HG02798 (cell line): Measurements from ENCODE around the gene ARFIP1.

Source experiments
- ATAC-seq: cut with Tn5 transposase; IDR thresholded peaks from one replicate; pipeline ENCODE4 v1.9.1; 2021; ENCODE audit warnings: mild to moderate bottlenecking; ENCODE audit not compliant: unreplicated experiment, poor library complexity

Gene ARFIP1

DNA sequence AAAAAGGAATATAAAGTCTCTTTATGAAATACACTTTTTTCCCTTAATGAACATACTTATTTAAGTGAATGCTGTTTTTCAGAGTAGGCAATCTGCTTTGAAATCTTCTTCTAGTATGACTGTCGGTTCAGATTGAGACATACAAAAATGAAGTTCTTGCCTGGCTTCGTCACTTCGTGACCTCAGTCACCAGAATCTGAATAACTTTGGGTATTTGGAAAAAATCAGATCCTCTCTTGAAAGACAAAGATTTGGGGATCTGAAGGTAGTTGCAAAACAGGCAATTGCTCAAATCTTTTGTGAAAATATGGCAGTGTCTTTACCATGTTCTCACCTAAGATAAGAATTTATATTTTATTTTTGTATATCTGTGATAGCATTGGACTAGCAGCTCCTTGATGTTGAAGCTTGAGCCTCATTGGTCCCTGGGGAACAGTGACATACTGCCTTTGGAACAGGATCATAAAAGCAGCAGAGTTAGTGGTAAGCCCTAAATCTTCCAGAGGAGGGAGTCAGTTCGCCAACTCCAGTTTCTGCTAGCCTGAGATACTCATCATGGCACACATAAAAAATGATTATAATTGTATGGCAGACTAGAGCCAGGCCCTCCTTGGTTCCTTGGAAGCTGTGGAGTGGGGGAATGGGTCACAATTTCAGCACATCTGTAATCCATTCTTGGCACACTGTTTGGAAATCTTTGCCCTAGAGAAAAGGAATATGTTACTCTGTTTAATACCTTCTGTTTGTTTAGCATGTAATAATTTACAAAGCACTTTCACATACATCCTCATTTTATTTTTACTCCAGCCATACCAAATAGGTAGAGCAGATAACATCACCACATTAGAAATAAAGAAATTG, 5.0 kb downstream of the ARFIP1 start:
- no peak for ATAC-seq

DNA sequence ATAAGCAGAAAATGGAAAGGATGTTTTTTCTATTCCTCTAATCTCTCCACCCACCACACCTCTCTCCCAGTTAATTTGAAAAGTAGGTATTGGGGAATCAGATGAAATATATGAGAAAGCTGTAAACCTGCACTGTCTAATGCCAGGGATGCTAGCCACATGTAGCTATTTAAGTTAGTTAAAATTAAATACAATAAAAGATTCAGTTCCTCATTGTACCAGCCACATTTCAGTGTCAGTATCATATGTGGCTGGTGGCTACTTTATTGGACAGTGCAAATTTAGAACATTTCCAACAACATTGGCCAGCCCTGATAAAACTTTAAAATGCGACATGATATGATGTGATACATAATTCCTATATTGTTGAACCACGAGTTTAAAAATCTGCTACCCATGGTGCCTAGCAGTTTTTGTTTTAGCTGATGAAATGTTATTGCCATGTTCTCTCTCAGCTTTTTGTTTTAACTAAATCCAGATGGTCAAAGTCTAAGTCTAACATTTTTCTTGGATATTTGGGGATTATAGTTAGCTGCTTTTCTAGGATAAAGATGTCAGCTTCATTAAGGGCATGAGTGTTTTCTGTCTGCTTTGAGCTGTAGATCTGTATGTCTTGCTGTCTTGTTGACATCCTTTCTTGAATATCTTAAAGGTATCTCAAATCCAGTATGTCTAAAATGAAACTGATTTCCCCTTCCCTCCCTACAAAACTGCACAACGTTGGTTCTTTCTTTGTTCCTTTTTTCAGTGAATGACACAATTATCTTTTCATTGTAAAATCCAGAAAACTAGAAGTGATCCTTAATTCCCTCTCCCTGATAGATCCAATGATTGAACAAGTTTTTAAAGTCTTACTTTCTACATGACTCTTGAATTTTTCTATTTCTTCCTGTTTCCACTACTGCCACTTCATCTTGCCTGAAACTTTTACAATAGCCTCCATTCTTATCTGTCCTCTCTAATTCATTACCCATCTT, 6.2 kb downstream of the ARFIP1 start:
- ATAC-seq, result no peak

DNA sequence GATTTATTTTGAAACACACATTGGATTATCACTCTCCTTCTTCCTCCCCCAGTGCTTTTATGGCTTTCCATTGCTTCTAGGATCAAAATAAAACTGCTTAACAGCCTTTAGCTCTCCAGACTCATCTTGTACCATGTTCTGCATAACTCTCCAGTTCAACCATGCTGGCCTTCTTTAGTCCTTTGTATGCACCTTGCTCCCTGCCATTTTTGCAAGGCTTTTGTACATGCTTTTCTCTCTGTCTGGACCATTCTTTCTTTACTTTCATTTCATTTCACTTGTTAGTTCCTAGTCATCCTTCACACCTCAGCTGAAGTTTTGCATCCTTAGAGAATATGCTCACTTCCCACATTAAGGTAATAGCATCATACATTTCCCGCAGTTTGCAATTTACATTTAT, 6.9 kb downstream of the ARFIP1 start:
- no peak for ATAC-seq

DNA sequence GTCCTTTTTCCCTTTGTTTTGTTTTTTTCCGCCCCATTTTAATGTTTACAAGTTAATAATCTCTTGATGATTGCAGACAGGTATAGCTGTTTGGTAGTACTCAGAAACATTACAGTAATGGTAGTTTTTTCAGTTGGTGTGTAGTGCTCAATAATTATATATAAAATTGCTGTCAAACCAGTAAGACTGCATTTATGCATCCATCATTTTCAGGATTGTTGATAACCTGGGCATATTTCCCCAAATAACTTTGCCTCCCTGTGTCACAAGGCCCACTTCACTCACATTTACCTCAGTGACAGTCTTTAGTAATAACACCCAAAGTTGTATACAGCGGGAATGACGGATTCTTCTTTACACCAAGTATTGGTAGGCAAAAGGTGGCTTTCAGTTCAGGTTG, 16.1 kb downstream of the ARFIP1 start:
- no peak for ATAC-seq

DNA sequence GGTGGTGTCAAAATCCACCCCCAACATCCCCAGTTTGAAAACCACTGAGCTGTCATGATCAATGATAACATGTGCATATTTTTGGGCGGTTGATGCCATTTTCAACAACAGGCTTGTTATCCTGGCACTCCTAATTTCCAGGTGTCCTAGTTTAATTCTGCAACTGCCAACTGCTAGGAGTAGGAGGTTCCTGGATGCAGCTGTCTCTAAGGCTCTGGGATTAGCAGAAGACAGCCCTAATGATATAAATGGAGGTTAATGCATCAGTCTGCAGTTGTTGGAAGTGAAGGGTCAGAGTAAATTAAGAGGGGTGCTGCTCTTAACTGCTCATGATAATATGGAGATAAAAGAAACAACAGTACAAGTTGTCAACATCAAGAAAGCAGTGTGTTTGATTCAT, 23.8 kb downstream of the ARFIP1 start:
- no peak for ATAC-seq

DNA sequence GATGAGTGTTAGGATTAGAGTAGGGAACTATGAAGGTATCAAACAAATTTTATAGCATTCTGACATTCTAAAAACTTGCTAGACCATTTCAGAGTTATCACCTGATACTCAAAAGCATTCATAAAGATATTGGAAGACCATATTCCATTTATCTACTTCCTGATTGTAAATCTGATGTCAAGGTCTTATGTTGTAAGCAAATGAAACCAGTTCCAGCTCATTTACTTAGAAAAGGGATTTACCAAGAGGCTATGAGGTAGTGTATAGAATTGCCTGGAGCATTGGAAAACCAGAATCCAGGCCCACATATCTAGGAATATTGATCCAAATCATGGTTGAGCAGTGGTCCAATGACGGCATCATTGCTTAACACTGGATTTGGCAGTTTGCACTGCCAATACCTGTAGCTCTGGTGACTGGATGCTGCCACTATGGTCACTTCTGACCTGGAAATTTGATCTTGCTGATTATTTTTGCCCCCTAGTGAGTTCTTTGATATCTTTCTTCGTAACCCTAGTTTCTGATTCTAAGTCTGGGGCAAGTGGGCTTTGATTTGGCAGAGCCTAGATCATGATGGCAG, 25.4 kb downstream of the ARFIP1 start:
- ATAC-seq, result no peak

DNA sequence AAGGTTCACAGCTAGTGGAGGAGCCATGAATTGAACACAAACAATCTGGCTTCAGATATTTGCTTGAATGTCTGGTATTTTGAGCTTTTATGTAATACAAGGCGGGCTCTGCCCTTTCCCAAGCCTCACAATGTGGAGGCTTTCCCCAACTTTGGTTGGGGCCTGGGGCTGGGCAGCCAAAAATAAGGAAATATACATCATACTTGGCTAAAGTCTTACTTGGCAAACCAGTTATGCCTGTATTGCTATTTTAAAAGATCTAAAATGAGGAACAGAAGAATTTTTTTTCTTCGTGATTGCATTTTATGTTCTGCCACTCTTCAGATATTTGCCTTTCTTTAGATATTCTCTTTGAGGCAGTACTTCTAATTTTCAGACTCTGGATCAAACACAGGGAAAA, 26.1 kb downstream of the ARFIP1 start:
- ATAC-seq, result no peak

DNA sequence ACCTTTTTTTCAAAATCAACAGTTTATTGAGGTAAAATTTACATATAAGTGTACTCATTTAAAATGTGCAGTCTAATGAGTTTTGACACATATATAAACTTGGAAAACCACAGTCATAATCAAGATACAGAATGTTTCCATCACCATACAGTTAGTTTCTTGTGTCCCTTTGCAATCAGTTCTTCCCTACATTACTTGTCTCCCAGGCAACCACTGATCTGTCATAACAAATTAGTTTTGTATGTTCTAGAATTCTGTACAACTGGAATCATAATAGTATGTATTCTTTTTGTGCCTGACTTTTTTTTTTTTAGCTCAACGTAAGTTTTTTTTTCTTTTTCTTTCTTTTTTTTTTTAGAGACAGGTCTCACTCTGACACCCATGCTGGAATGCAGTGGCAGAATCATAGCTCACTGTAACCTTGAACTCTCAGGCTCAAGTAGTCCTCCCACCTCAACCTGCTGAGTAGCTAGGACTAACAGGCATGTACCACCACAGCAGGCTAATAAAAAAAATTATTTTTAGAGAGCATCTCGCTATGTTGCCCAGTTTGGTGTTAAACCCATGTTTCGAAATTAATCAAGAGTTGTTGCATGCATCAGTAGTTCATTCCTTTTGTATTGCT, 26.9 kb downstream of the ARFIP1 start:
- no peak for ATAC-seq

DNA sequence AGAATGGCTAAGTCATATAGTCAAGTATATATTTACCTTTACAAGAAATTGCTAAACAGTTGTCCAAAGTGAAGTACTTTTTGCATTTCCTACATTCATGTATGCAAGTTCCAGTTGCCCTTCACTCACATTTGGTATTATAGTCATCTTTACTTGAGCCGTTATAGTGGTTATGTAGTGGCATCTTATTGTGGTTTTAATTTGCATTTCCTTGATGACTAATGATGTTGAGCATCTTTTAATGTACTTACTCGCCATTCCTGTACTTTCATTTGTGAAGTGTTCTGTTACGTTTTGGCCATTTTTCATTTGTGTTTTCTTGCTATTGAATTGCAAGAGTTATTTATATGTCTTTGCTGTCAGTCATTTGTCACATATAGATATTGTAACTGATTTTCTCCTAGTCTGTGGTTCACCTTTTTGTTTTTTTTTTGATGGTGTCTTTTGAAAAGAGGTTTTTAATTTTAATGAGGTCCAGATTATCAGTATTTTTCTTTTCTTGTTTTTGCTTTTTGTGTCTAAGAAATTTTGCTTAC, 27.6 kb downstream of the ARFIP1 start:
- no peak for ATAC-seq

DNA sequence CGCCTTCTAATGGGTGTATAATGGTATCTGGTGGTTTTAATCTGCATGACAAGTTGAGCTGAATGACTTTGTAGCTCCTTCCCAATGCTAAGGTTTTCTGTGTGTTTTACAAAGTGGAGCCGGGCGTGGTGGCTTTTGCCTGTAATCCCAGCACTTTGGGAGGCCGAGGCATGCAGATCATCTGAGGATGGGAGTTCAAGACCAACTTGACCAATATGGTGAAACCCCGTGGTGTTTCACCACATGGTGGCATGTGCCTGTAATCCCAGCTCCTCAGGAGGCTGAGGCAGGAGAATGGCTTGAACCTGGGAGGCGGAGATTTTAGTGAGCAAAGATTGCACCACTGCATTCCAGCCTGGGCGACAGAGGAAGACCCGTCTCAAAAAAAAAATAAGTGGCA, 28.9 kb downstream of the ARFIP1 start:
- ATAC-seq, result no peak

DNA sequence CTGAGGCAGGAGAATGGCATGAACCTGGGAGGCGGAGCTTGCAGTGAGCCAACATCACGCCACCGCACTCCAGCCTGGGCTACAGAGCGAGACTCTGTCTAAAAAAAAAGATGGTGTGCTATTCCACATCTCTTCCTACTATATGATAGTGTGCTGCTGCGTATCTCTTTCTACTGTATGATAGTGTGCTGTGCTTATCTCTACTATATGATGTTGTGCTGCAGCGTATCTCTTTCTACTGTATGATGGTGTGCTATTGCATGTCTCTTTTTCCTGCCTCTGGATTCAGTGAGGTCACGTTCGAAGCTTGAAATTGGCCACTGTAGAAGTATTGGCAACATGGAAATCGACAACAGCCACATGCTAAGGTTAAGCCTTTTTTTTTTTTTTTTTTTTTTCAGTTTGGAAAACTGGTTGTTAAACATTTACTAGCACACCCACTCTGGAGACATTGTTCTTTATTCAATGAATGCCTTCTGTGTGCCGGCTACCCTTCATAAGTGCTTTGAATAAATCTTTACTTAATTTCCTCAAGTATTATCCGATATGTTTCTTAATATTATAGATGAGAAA, 31.0 kb downstream of the ARFIP1 start:
- no peak for ATAC-seq

DNA sequence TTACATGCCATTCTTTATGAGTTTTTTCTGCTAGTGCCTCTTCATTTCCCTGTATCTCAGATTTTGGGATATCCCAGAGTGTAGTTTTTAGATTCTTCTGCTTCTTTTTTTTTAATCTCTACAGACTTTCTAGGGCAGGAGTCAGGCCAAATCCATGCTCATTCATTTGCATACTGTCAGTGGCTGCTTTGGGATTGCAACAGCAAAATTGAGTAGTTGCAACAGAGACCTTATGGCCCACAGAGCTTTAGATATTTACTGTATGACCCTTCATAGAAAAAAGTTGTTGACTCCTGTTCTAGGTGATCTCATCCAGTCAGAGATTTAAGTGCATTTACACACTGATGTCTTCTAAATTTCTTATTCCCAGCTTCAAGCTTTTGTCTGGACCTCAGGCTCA, 35.3 kb downstream of the ARFIP1 start:
- ATAC-seq, result no peak

DNA sequence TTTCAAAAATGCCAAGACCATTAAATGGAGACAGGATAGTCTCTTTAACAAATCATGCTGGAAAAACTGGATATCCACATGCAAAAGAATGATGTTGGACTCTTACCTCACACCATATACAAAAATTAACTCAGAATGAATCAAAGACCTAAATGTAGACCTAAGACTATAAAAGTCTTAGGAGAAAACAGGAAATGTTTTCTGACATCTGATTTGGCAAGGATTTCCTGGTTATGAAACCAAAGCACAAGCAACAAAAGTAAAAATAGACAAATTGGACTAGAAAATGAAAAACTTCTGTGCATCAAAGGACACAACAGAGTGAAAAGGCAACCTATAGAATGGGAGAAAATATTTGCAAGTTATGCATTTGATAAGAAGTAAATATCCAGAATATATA, 37.6 kb downstream of the ARFIP1 start:
- ATAC-seq, result no peak

DNA sequence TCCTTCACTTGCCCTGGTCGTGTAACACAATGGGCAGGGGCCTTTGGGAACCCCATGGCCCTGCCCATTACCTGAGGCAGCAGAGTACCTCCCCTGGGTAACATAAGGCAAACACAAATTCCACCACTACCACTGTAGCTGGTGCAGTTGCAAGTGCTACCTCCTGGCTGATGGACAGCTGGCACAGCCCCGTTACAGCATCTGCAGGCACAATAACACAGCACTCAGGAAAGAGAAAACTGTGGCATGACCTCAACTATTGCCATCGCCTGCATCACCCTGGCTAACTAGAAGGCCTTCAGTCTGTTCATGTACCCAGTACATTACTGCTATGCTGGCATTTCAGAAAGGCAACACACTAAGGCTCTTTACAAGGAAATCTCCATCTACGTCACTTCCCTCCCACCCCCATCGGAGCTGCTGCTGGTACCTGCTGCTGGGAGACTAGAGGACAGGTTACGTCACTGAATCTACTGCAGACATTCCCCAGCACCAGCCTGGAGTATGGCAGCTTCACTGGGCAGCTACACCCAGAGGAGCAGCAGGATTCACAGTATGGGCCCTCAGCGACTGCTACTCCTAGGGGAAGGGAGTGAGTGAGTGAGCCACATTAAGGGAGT, 39.4 kb downstream of the ARFIP1 start:
- ATAC-seq, result no peak

DNA sequence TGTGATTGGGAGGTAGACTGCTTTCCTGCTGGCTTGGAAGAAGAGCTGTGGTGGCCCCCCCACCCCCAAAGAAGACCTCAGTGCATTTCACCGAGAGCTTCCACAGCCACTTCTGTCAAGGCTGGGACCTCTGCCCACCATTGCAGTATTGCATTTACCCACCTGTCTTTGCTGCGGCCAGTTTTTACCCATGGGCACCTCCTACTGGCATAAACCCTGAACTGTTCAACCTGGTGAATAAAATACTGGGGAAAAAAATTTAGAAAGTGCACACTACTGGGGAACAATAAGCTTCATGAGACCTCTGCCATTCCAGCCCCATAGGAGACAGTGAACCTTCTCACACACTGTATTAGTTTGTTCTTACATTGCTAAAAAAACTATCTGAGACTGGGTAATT, 40.3 kb downstream of the ARFIP1 start:
- ATAC-seq, result no peak

DNA sequence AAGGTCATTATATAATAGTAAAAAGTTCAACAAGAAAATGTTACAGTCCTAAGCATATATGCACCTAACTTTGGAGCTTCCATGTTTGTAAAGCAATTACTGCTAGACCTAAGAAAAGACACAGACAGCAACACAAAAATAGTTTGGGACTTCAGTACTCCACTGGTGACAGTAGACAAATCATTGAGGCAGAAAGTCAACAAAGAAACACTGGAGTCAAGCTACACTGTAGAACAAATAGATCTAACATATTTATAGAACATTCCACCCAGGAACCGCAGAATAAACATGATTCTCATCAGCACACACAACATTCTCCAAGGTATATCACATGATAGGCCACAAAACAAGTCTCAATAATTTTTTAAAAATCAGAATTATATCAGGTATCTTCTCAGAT, 42.6 kb downstream of the ARFIP1 start:
- ATAC-seq, result no peak

DNA sequence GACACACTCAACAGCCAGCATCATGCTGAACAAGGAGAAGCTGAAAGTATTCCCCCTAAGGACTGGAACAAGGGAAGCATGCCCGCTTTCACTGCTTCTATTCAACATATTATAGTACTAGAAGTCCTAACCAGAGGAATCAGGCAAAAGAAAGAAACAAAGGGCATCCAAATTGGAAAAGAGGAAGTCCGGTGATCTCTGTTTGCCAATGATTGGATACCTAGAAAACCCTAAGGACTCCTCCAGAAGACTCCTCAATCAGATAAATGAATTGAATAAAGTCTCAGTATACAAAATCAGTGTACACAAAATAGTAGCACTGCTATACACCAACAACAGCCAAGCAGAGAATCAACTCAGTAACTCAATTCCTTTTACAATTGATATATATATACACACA, 44.8 kb downstream of the ARFIP1 start:
- no peak for ATAC-seq

DNA sequence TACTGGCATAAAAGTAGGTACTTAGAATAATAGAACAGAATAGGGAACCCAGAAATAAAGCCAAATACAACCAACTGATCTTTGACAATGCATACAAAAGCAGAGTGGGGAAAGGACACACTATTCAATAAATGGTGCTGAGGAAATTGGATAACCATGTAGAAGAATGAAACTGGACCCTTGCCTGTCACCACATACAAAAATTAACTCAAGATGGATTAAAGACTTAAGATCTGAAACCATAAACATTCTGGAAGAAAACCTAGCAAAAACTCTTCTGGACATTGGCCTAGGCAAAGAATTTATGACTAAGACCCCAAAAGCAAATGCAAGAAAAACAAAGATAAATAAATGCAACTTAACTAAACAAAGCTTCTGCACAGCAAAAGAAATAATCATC, 45.6 kb downstream of the ARFIP1 start:
- no peak for ATAC-seq

DNA sequence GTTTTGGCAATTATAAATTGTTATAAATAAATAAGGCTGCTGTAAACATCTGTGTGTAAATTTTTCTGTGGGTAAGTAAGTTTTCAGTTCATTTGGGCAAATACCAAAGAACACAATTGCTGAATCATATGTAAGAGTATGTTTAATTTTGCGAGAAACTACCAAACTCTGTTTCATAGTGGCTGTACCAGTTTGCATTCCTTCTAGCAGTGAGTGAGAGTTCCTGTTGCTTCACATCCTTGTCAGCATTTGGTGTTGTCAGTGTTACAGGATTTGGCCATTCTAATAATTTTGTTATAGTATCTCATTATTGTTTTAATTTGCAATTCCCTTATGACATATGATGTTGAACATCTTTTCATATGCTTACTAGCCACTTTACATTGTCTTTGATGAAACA, 48.4 kb downstream of the ARFIP1 start:
- ATAC-seq, result no peak

DNA sequence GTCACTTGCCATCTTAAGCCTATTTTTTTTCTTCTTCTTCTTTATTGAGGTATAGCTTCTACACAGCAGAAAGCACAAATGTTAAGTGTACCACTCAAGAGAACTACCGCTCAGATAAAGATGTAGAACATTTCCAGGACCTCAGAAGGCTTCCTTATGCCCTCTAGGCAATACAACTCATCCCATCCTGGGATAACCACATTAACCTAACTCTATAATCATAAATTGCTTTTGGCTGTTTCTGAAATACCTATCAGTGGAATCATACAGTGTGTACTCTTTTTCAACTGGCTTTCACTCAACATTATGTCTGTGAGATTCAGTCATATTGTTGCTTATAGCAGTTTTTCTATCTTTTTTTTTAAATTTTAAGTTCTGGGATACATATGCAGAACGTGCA, 51.7 kb downstream of the ARFIP1 start:
- no peak for ATAC-seq
